Umbilical cord (tissue), 2 donors: Measurements from ENCODE around the gene BCL11B. TPM values are rescaled to one million over a fixed set of nuclear protein-coding genes. Genes with fewer than 3 reads are reported as not detected.

Experiments used
- DNase-seq: peaks from one replicate; pipeline ENCODE4 v3.0.0-alpha.2; 2015; ENCODE audit warnings: low spot score
- total RNA-seq: library from RNA; depleted of rRNA; stranded (reverse); fragments of >200 nt; gene quantifications from one replicate; pipeline ENCODE4 v1.2.3, GENCODE V29; 2014; ENCODE audit warnings: low replicate concordance; ENCODE audit not compliant: insufficient read depth

BCL11B gene
- total RNA-seq, 1 donor from 2014 or later = 2.6 TPM

- no peak for DNase-seq
Observed at GRCh38 chr14:99256483-99256874, 15.5 kb downstream of the BCL11B start.

- no peak for DNase-seq
Observed at GRCh38 chr14:99255621-99256482, 16.1 kb downstream of the BCL11B start.

DNA sequence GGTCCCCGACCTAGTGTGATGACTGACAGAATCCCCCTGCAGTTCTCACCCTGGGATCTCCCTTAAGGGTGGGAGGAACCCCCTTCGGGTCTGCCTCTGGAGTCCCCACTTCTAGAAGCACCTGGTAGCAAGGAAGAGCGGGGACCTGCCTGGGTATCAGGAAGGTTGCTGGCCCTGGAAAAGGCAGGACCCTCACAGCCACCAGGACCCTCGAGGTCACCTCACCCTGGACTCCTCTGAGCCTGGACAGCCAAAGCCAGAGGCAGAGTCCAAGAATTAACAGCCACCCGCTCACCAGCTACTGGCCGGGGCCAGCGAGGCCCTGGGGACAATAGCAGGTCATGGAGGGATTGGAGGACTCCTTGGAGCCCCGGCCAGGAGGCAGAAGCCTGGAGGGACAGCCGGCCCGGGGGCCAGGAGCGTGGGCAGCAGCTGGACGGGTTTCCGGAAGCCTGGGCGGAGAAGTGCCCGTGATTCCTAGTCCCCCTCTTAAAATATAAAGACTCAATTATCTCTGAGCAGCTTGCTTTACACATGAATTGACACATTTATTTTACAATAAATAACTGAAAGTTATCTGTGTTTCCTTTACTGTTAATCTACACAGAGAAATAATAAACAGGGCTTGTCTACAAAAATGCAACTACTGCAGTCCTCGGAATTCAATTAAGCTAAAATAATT is 17.5 kb downstream of the BCL11B start:
- no peak for DNase-seq

DNA sequence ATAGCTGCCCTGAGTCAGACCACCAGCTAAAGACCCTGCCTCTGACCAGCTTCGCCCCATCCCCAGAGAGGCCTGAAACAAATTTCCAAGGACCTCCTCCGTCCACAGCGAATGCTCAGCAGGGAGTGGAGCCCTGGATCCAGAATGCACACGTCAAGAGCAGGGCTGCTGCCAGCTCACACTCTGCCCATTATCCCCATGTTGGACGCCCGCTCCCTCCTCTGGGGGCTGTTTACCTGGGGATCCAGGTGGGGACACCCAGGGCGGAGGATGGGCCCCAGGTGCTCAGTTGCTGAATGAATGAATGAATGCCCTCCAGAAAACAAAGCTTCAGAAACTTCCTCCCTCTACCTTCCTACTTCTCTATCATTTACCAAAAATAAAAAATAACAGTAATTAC is 18.1 kb downstream of the BCL11B start:
- no peak for DNase-seq

GRCh38 chr14:99252940-99253868 is 18.8 kb downstream of the BCL11B start:
- DNase-seq = no peak

- DNase-seq = no peak
Observed at GRCh38 chr14:99252443-99252939, 19.5 kb downstream of the BCL11B start.

DNA sequence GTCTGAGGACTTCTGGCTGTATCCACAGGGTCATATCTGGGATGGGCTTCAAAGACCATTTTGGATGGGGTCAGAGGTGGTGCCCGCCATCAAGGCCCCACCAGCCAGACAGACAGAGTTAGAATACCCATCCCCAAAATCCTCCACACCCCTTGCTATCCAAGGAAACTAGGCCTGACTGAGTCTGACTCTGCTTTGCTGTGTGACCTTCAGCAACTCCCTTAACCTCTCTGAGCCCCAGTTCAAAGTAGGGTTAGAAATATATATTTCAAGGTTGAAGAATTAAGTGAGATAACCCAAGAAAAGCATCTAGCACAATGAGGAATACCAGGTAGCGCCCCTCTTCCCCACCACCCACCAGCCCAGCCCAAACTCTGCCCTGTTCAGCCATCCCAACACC is 20.3 kb downstream of the BCL11B start:
- DNase-seq = no peak

- no peak for DNase-seq
Observed at GRCh38 chr14:99250636-99251208, 21.3 kb downstream of the BCL11B start.

DNA sequence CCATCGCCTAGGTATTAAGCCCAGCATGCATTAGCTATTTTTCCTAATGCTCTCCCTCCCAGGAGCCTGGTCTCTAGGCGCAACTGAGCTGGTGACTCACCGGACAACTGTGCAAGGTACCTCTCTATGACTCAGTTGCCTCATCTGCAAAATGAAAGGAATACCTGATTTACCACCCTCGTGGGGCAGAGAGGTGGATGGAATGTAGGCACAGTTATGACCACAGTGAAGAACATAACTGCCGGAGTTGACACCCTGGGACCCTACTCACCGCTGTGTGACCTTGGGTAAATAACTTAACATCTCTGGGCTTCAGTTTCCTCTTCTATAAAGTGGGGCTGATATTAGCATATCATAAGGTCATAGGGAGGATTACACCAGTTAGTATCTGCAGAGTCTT is 22.6 kb downstream of the BCL11B start:
- no peak for DNase-seq

DNA sequence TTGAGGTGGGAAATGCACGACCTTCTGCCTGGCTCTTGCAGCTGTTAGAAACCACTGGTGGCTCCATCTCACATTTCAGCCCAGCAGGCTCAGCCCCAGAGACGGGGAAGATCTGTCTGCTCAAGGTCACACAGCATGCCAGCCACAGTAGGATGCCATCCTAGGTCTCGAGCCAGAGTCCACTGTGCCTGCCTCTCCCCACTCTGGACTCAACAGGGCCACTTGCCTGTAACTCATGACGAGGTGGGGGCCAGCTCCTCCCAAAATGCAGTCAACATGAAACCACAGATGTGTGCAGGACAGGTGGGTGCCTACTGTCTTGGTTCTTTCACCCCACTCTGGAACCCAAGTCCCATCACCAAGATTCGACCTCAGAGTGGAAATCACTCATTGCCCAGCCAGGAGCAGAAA is 23.2 kb downstream of the BCL11B start:
- no peak for DNase-seq

GRCh38 chr14:99247772-99248171 is 24.2 kb downstream of the BCL11B start:
- DNase-seq = no peak

- no peak for DNase-seq
Observed at GRCh38 chr14:99247101-99247729, 24.8 kb downstream of the BCL11B start.

GRCh38 chr14:99246536-99247097 is 25.4 kb downstream of the BCL11B start:
- DNase-seq = no peak

GRCh38 chr14:99245564-99246511 is 26.2 kb downstream of the BCL11B start:
- DNase-seq = peak; percentile 78

DNA sequence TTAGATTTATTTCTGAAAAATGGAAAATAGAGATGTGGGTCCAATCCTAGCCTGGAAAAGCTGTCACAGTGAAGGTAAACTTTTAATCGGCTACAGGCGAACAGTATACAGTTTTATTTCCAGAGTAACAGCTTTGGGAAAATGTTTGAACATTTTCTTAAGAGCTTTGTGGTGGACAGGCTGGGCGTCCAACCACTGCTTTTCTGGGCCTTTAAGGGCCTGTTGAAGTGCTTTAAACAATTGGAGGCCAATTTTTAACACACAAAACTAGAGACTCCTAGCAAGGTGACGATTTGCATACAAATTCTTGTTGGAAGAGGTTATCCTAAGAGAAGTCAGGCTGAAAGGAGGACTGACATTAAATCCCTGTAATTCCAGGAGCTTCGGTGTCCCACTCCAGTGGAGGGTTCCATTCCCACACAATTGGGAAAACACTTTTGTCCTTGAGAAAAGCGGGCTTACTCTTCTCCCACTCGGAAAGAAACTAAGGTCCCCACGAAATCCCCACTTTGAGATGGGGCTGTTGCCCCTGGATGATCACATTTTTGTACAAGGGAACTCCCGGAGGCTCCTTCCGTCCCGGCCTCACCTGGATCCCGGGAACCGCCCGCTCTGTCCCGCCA is 26.9 kb downstream of the BCL11B start:
- DNase-seq = no peak

- no peak for DNase-seq
Observed at GRCh38 chr14:99244367-99244901, 27.6 kb downstream of the BCL11B start.

GRCh38 chr14:99242816-99243721 is 28.9 kb downstream of the BCL11B start:
- no peak for DNase-seq

DNA sequence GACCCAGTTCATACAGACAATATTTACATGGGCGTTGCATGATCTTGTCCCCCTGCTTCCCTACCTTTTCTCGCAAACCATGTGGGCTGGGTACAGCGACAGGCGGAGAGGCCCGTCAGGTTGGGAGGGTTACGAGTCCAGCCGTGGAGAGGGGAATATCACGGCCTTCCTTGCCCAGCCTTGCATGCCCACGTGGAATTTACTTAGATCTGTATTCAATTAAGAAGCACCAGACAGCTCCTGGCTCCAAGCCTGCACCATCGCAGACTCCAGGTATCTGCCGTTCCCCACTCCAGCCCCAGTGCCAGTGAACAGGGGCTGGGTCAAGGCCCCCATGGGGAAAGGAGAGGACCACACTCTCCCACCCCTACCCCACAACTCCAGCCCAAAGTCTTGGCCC is 29.8 kb downstream of the BCL11B start:
- no peak for DNase-seq
